Activated CD8-positive, alpha-beta T cell treated with anti-CD3 and anti-CD28 coated beads, Interleukin-2, amount 10 ng/mL, durations not matched to agents 7 days and 5 days (primary cell): Measurements from ENCODE around the gene FRMD3. TPM values are rescaled to one million over a fixed set of nuclear protein-coding genes. Genes with fewer than 3 reads are reported as not detected.

ENCODE experiments used
- ATAC-seq: fragments of 150-1000 bp; cut with Tn5 transposase; one replicate; pipeline ENCODE4 v1.10.0; 2021; ENCODE audit warnings: moderate library complexity
- CTCF ChIA-PET: fragments of 350-600 bp; sonication (Branson Sonifier 250); formaldehyde crosslinking; loops from one replicate; lab custom pipeline; 2021; ENCODE audit warnings: antibody characterized with exemption; lab: Charles Lee
- POLR2A ChIA-PET: fragments of 350-600 bp; sonication (Branson Sonifier 250); formaldehyde crosslinking; loops from one replicate; lab custom pipeline; 2021; ENCODE audit warnings: antibody characterized with exemption; lab: Charles Lee
- DNase-seq: peaks from one replicate; pipeline ENCODE4 v3.0.0-alpha.2; 2020
- H3K27ac Mint-ChIP-seq: one replicate; pipeline ENCODE4 v1.8.0; 2021; ENCODE audit warnings: mild to moderate bottlenecking, mixed read lengths
- H3K27me3 Mint-ChIP-seq: one replicate; pipeline ENCODE4 v1.8.0; 2021; ENCODE audit warnings: low read depth, mixed read lengths
- H3K36me3 Mint-ChIP-seq: one replicate; pipeline ENCODE4 v1.8.0; 2021; ENCODE audit warnings: low read depth, mixed read lengths
- H3K4me1 Mint-ChIP-seq: one replicate; pipeline ENCODE4 v1.8.0; 2021; ENCODE audit warnings: low read depth, mixed read lengths
- H3K4me3 Mint-ChIP-seq: one replicate; pipeline ENCODE4 v1.8.0; 2021; ENCODE audit warnings: mild to moderate bottlenecking, mixed read lengths
- H3K9me3 Mint-ChIP-seq: one replicate; pipeline ENCODE4 v1.8.0; 2022; ENCODE audit warnings: mixed read lengths; ENCODE audit not compliant: insufficient read depth
- total RNA-seq, 2 experiments: library from RNA; stranded (reverse); gene quantifications; one replicate each; pipeline ENCODE4 v1.2.3, GENCODE V29; 2021

The FRMD3 gene
- total RNA-seq, 2 experiments from 2014 or later = 0.31 to 0.74 TPM

- Mint-ChIP-seq H3K4me1 (no peaks in the 10 kb centered on the region), H3K27ac (no peak overlapping the region), H3K4me3 (no peak overlapping the region), H3K27me3 (no peaks in the 10 kb centered on the region), H3K36me3 (no peaks in the 10 kb centered on the region), H3K9me3 (no peaks in the 10 kb centered on the region)
- no peak for ATAC-seq
- ChIA-PET CTCF (no interaction called here), POLR2A (no interaction called here)
- DNase-seq = no peak
Measured at GRCh38 chr9:83285445-83286225, 252.6 kb downstream of the FRMD3 start.

DNA sequence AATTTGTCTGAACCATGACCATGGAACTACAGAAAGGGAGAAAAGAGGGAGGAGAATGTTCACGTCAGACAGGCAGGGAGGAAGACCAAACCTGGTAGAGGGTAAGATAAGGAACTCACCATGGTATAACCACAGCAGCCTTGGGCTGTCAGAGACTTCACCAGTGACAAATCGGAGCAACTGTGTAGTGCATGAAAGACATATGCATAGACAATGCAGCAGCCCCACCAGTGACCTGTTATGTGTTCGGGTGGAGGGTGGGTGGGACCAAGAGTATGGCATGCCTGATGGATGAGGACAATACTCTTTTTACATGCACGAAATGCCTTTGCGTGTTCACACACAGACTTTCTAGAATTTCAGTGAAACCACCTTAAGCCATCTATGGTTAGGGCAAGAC is 253.5 kb downstream of the FRMD3 start:
- Mint-ChIP-seq H3K27me3 (no peaks in the 10 kb centered on the region), H3K36me3 (no peaks in the 10 kb centered on the region), H3K4me3 (no peak overlapping the region), H3K9me3 (no peaks in the 10 kb centered on the region), H3K4me1 (no peaks in the 10 kb centered on the region), H3K27ac (no peak overlapping the region)
- no peak for ATAC-seq
- CTCF ChIA-PET = no interaction called here
- POLR2A ChIA-PET = no interaction called here
- no peak for DNase-seq

DNA sequence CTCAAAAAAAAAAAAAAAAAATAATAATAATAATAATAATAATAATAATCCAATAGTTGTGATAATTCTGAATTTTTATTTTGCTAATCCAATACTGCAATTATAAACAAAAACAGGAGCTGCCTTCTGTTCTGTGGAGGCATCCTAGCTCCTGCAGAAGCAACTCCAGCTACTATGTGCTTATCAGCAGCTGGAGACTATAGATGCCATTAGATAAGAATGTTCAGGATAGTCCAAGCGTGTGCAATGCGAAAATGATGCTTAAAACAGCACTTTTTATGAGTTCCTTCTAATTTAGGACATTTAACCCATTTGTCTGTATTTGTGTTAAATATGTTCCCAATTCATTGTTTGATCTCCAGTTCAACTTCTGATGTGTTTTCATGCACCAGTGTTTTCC is 254.7 kb downstream of the FRMD3 start:
- Mint-ChIP-seq H3K4me3 (no peak overlapping the region), H3K4me1 (no peaks in the 10 kb centered on the region), H3K27ac (no peak overlapping the region), H3K9me3 (no peaks in the 10 kb centered on the region), H3K36me3 (no peaks in the 10 kb centered on the region), H3K27me3 (no peaks in the 10 kb centered on the region)
- ATAC-seq = no peak
- DNase-seq = no peak
- CTCF ChIA-PET = no interaction called here
- POLR2A ChIA-PET = no interaction called here

- H3K4me1 Mint-ChIP-seq = no peaks in the 10 kb centered on the region
- H3K4me3 Mint-ChIP-seq = no peak overlapping the region
- no peaks in the 10 kb centered on the region for H3K27me3 Mint-ChIP-seq
- H3K27ac Mint-ChIP-seq = no peak overlapping the region
- DNase-seq = no peak
- H3K36me3 Mint-ChIP-seq = no peaks in the 10 kb centered on the region
- no peak for ATAC-seq
- ChIA-PET CTCF (interaction anchor here (1.2 kb wide), 1 partner anchor 263 kb away, joined by 3 read pairs; no protein-coding TSS in a partner anchor), POLR2A (no interaction called here)
- H3K9me3 Mint-ChIP-seq = no peaks in the 10 kb centered on the region
Measured at GRCh38 chr9:83281306-83282255, 256.6 kb downstream of the FRMD3 start.

GRCh38 chr9:83280790-83281189 is 257.4 kb downstream of the FRMD3 start:
- Mint-ChIP-seq H3K4me3 (no peak overlapping the region), H3K36me3 (no peaks in the 10 kb centered on the region), H3K27me3 (no peaks in the 10 kb centered on the region), H3K9me3 (no peaks in the 10 kb centered on the region), H3K27ac (no peak overlapping the region), H3K4me1 (no peaks in the 10 kb centered on the region)
- DNase-seq (no peak), ATAC-seq (no peak)
- CTCF ChIA-PET = no interaction called here
- POLR2A ChIA-PET = no interaction called here

- Mint-ChIP-seq H3K4me3 (no peak overlapping the region), H3K27ac (no peak overlapping the region), H3K36me3 (no peaks in the 10 kb centered on the region), H3K9me3 (no peaks in the 10 kb centered on the region), H3K27me3 (no peaks in the 10 kb centered on the region), H3K4me1 (no peaks in the 10 kb centered on the region)
- no peak for ATAC-seq
- DNase-seq = no peak
- ChIA-PET CTCF (no interaction called here), POLR2A (no interaction called here)
Measured at GRCh38 chr9:83280268-83280667, 257.9 kb downstream of the FRMD3 start.

DNA sequence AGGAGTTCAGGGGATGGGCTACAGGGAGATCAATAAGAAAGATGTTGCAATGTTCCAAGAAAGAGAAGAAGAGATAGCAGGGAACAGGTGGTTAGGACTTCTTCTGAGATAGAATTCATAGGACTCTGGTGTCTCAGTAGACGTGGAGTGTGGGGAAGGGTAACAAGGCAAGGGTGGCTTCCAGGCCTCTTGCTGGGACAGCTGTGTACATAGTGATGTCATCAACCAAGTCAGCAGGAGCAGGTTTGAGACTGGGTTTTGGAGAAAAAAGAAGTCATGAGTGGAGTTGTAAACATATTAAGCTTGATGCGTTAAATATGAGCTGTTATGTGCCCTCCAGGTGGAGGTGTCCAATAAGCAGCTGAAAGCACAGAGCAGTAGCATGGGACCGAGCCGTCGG is 263.4 kb downstream of the FRMD3 start:
- ChIA-PET CTCF (no interaction called here), POLR2A (no interaction called here)
- Mint-ChIP-seq H3K4me3 (no peak overlapping the region), H3K36me3 (no peaks in the 10 kb centered on the region), H3K9me3 (no peaks in the 10 kb centered on the region), H3K27me3 (no peaks in the 10 kb centered on the region), H3K4me1 (no peaks in the 10 kb centered on the region), H3K27ac (no peak overlapping the region)
- no peak for ATAC-seq
- DNase-seq = no peak

GRCh38 chr9:83271665-83272071 is 266.5 kb downstream of the FRMD3 start:
- Mint-ChIP-seq H3K4me1 (no peaks in the 10 kb centered on the region), H3K27ac (no peak overlapping the region), H3K27me3 (no peaks in the 10 kb centered on the region), H3K9me3 (no peaks in the 10 kb centered on the region), H3K36me3 (no peaks in the 10 kb centered on the region), H3K4me3 (no peak overlapping the region)
- DNase-seq = no peak
- ATAC-seq = no peak
- POLR2A ChIA-PET = no interaction called here
- CTCF ChIA-PET = no interaction called here

DNA sequence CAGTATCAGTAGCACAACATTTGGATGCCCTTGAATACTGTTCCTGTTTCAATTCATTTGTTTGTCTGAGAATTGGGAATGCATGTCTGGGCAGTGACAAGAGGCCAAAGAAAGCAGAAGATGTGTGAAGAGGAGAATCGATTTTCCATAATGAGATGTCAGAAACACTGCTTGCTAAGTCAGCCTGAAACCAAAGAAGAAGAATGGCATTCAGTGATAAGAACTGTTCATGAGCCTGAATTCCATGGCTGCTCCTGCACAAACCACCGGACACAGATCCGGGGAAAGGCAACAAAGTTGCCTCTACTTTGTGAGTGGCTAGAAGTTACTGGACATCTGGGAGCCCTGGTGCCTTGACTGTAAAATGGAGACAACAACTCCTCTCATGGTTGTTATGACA is 268.1 kb downstream of the FRMD3 start:
- Mint-ChIP-seq H3K4me1 (no peaks in the 10 kb centered on the region), H3K4me3 (no peak overlapping the region), H3K27me3 (no peaks in the 10 kb centered on the region), H3K9me3 (no peaks in the 10 kb centered on the region), H3K27ac (no peak overlapping the region), H3K36me3 (no peaks in the 10 kb centered on the region)
- CTCF ChIA-PET = no interaction called here
- ATAC-seq (no peak), DNase-seq (no peak)
- POLR2A ChIA-PET = no interaction called here

- H3K27me3 Mint-ChIP-seq = no peaks in the 10 kb centered on the region
- ChIA-PET CTCF (no interaction called here), POLR2A (no interaction called here)
- H3K9me3 Mint-ChIP-seq = no peaks in the 10 kb centered on the region
- ATAC-seq (no peak), DNase-seq (no peak)
- no peaks in the 10 kb centered on the region for H3K4me1 Mint-ChIP-seq
- no peak overlapping the region for H3K27ac Mint-ChIP-seq
- no peaks in the 10 kb centered on the region for H3K36me3 Mint-ChIP-seq
- H3K4me3 Mint-ChIP-seq = no peak overlapping the region
Measured at GRCh38 chr9:83267741-83268140, 270.5 kb downstream of the FRMD3 start.

DNA sequence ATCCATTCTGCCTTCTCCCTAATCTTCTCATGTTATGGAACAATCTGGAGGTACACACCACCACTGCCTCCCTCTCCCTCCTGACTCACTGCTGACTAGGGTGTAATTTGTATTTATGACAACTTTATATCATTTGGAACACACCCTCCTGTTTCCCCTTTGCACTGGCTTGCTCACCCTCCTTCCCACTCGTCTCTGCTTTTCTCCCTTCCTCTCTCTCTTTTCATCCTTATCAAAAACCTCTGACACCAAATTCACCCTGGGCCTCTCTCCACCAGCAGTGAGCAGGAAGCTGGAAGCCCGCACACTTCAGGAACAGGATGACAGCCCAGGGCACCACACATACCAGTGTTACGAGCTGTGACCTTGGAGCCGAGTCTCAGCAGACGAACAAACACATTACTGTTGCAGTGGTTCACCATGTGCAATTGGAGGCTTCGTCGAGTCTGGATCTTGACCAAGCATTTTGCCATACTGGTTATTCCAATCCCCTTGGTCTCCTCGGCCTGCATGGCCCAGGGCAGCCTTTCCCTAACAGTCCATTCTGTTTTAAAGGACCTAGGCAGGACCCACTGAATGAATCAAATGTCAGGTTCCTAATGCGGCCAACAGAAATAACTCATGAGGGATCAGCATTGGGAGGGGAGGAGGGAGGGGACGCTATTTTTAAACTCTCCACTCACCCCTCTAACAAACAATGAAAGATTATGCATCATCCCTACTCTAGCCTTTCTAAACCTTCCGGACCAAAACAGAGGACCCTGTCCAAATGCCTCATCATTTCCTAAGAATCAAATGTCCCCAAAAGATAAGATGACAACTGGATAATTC is 271.3 kb downstream of the FRMD3 start:
- ChIA-PET POLR2A (no interaction called here), CTCF (no interaction called here)
- Mint-ChIP-seq H3K4me3 (no peak overlapping the region), H3K4me1 (no peaks in the 10 kb centered on the region), H3K27me3 (no peaks in the 10 kb centered on the region), H3K9me3 (no peaks in the 10 kb centered on the region), H3K27ac (no peak overlapping the region), H3K36me3 (no peaks in the 10 kb centered on the region)
- ATAC-seq (no peak), DNase-seq (no peak)

GRCh38 chr9:83266331-83266665 is 271.9 kb downstream of the FRMD3 start:
- CTCF ChIA-PET = no interaction called here
- Mint-ChIP-seq H3K9me3 (no peaks in the 10 kb centered on the region), H3K36me3 (no peaks in the 10 kb centered on the region), H3K27ac (no peak overlapping the region), H3K27me3 (no peaks in the 10 kb centered on the region), H3K4me3 (no peak overlapping the region), H3K4me1 (no peaks in the 10 kb centered on the region)
- ATAC-seq (no peak), DNase-seq (no peak)
- POLR2A ChIA-PET = no interaction called here
